Effector memory CD4-positive, alpha-beta T cell (primary cell): ENCODE measurements around the gene MAGI1.

Source experiments
- DNase-seq, 3 donors: peaks; one replicate each; pipeline ENCODE4 v3.0.0-alpha.2; 2020
- H3K27ac ChIP-seq: 2 replicates; pipeline ENCODE4 v1.7.0; 2013; ENCODE audit warnings: mild to moderate bottlenecking, low read length, moderate library complexity; ENCODE audit not compliant: insufficient read depth, poor library complexity, severe bottlenecking
- H3K27me3 ChIP-seq: replicated peaks from 2 replicates; pipeline ENCODE4 v1.7.0; 2013; ENCODE audit warnings: mild to moderate bottlenecking, low read length; ENCODE audit not compliant: insufficient read depth, control insufficient read depth, poor library complexity, severe bottlenecking
- H3K36me3 ChIP-seq: 2 replicates; pipeline ENCODE4 v1.7.0; 2013; ENCODE audit warnings: mild to moderate bottlenecking, low read length, moderate library complexity; ENCODE audit not compliant: control insufficient read depth, insufficient read depth
- H3K4me1 ChIP-seq: 2 replicates; pipeline ENCODE4 v1.7.0; 2013; ENCODE audit warnings: low read length, mild to moderate bottlenecking; ENCODE audit not compliant: control insufficient read depth, insufficient read depth, poor library complexity, severe bottlenecking
- H3K4me3 ChIP-seq: 2 replicates; pipeline ENCODE4 v1.7.0; 2013; ENCODE audit warnings: low read length, low read depth, mild to moderate bottlenecking; ENCODE audit not compliant: insufficient read depth, poor library complexity, severe bottlenecking
- H3K9me3 ChIP-seq: 2 replicates; pipeline ENCODE4 v1.7.0; 2013; ENCODE audit warnings: mild to moderate bottlenecking, low read length, moderate library complexity; ENCODE audit not compliant: control insufficient read depth

MAGI1 gene

DNA sequence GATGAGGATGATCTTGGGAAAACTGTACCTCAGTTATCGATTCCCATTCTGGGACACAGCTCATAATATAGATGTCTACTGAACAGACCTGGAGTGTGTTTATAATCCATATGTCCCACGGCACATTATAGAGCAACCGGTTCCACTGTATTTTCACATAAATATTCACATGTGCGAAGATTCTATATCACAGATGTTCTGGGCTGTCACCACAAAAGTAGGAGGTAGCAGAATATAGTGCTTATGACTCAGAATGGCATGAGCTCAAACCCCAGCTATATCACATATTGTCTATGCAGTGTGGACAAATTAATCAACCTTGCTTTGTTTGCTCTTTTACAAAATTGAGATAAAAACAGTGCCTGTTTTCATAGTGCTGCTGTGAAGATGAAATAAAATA is 710.6 kb downstream of the MAGI1 start:
- Histone ChIP-seq H3K36me3 (no peaks in the 10 kb centered on the region), H3K4me3 (no peak overlapping the region), H3K27me3 (no peaks in the 10 kb centered on the region), H3K27ac (no peak overlapping the region), H3K4me1 (no peaks in the 10 kb centered on the region), H3K9me3 (no peaks in the 10 kb centered on the region)
- DNase-seq = no peak

- no peaks in the 10 kb centered on the region for H3K36me3 ChIP-seq
Measured at GRCh38 chr3:65326574-65326973, 712.1 kb downstream of the MAGI1 start.

DNA sequence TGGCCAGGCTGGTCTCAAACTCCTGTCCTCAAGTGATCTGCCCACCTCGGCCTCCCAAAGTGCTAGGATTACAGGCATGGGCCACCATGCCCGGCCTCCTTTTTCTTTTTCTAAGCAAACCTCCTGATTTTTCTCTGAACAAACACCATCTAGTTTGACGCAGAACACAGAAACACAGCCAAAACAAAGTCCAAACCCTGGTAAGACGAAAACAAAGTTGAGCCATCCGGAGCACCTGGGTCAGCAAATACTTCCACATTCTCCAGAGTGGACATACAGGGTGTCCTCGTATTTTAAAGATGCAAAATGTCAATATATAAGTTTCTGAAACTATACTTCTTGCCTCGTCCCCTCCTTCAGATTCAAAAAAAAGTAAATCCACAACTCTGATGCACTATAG is 715.8 kb downstream of the MAGI1 start:
- no peak overlapping the region for H3K27ac ChIP-seq
- no peaks in the 10 kb centered on the region for H3K36me3 ChIP-seq
- DNase-seq = no peak
- no peaks in the 10 kb centered on the region for H3K27me3 ChIP-seq
- no peaks in the 10 kb centered on the region for H3K4me1 ChIP-seq
- H3K4me3 ChIP-seq = no peak overlapping the region
- H3K9me3 ChIP-seq = no peaks in the 10 kb centered on the region

More at GRCh38 chr3:65326574-65326973, 712.1 kb downstream of the MAGI1 start:
- Histone ChIP-seq H3K27ac (no peak overlapping the region), H3K9me3 (no peaks in the 10 kb centered on the region), H3K4me1 (no peaks in the 10 kb centered on the region), H3K27me3 (no peaks in the 10 kb centered on the region), H3K4me3 (no peak overlapping the region)
- DNase-seq = no peak

DNA sequence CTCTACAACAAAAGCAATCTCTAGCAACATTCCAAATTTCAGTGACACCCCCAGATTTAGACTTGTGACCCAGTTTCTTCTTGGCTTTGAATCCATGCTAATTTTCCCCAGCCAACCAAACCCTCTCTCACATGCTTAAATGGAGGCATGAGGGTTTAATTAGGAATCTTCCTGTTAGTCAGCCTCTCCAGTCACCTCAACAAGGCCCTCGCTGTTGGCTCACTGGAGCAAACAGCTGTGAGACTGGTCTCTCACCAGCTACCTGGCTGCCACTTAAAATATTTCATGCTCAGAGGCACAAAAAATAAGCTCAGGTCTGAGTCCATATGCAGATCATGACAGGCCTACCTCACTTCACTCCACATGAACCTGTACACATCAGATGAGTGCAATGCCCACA is 720.5 kb downstream of the MAGI1 start:
- H3K36me3 ChIP-seq = no peaks in the 10 kb centered on the region
- no peak overlapping the region for H3K27ac ChIP-seq
- no peak for DNase-seq
- no peaks in the 10 kb centered on the region for H3K4me1 ChIP-seq
- H3K27me3 ChIP-seq = no peaks in the 10 kb centered on the region
- no peaks in the 10 kb centered on the region for H3K9me3 ChIP-seq
- H3K4me3 ChIP-seq = no peak overlapping the region

DNA sequence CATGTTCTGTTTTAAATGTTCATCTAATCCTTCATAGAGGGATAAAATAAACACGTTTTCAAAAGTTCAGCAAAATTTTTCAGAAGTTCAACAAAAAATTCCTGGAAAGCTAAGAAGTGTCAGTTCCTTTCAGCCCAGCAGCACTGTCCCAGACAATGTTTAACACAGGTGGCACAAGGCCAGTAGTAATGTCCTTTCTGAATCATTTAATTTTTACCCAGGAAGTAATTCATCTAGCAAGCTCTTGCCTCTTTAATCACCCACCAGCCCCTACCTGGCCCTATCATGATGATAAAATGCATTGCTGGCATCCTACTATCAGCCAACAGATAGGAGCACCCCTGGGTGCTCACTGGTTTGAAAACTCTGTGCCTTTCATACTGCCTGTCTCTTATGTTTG is 723.8 kb downstream of the MAGI1 start:
- no peaks in the 10 kb centered on the region for H3K36me3 ChIP-seq
- DNase-seq = no peak
- no peaks in the 10 kb centered on the region for H3K9me3 ChIP-seq
- H3K4me1 ChIP-seq = no peaks in the 10 kb centered on the region
- H3K27ac ChIP-seq = no peak overlapping the region
- no peaks in the 10 kb centered on the region for H3K27me3 ChIP-seq
- H3K4me3 ChIP-seq = no peak overlapping the region

- DNase-seq = no peak
- Histone ChIP-seq H3K4me1 (no peaks in the 10 kb centered on the region), H3K4me3 (no peak overlapping the region), H3K27ac (no peak overlapping the region), H3K9me3 (no peaks in the 10 kb centered on the region), H3K36me3 (no peaks in the 10 kb centered on the region), H3K27me3 (no peaks in the 10 kb centered on the region)
Measured at GRCh38 chr3:65314269-65314668, 724.4 kb downstream of the MAGI1 start.

DNA sequence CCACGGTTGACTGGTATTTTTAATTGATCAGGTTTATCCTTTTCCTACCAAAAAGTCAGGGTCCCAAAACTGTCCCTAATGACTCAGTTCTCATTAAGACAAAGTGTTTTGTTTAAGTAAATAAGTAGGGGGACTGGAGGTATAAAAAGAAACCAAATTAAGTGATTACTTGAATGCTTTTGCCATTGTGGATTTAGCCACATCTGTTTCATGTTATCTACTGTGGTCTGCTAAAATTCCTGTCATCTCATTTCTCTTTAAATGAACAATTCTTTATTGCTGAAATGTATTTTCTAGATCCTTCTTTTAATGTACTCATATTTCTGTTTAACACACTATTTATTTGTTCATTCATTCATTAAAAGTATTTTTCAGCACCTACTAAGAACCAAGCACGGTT is 725.1 kb downstream of the MAGI1 start:
- no peaks in the 10 kb centered on the region for H3K36me3 ChIP-seq
- no peaks in the 10 kb centered on the region for H3K27me3 ChIP-seq
- no peak overlapping the region for H3K4me3 ChIP-seq
- H3K4me1 ChIP-seq = no peaks in the 10 kb centered on the region
- no peaks in the 10 kb centered on the region for H3K9me3 ChIP-seq
- DNase-seq = no peak
- no peak overlapping the region for H3K27ac ChIP-seq

GRCh38 chr3:65305836-65306235 is 732.9 kb downstream of the MAGI1 start:
- Histone ChIP-seq H3K27me3 (no peaks in the 10 kb centered on the region), H3K27ac (no peak overlapping the region), H3K9me3 (no peaks in the 10 kb centered on the region), H3K4me1 (no peaks in the 10 kb centered on the region), H3K36me3 (no peaks in the 10 kb centered on the region), H3K4me3 (no peak overlapping the region)
- no peak for DNase-seq
